PC-3 (cell line): Measurements from ENCODE around the gene LRFN5.

Experiments used
- EZH2 ChIP-seq: fragments of 300-600 bp; sonication (generic); IDR thresholded peaks from one replicate; pipeline ENCODE4 v1.6.1; 2017; ENCODE audit warnings: antibody characterized with exemption, mild to moderate bottlenecking, low read length; ENCODE audit not compliant: unreplicated experiment
- TF ChIP-seq, protein P1 (sequence below): fragments of 300-600 bp; sonication (generic); conservative IDR thresholded peaks from 2 replicates; pipeline ENCODE4 v1.5.1; 2017; ENCODE audit warnings: antibody characterized with exemption, low read depth, mild to moderate bottlenecking, low read length

GRCh38 chr14:41666301-41666700 is 59.6 kb downstream of the LRFN5 start:
- no peak for TF ChIP-seq EZH2
- TF ChIP-seq, protein P1, sequence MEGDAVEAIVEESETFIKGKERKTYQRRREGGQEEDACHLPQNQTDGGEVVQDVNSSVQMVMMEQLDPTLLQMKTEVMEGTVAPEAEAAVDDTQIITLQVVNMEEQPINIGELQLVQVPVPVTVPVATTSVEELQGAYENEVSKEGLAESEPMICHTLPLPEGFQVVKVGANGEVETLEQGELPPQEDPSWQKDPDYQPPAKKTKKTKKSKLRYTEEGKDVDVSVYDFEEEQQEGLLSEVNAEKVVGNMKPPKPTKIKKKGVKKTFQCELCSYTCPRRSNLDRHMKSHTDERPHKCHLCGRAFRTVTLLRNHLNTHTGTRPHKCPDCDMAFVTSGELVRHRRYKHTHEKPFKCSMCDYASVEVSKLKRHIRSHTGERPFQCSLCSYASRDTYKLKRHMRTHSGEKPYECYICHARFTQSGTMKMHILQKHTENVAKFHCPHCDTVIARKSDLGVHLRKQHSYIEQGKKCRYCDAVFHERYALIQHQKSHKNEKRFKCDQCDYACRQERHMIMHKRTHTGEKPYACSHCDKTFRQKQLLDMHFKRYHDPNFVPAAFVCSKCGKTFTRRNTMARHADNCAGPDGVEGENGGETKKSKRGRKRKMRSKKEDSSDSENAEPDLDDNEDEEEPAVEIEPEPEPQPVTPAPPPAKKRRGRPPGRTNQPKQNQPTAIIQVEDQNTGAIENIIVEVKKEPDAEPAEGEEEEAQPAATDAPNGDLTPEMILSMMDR = no peak
